ENCODE data around the gene NPIPA5.
"Not testable (repeated sequence)": the region's sequence is repeated elsewhere in the genome, so short reads cannot be mapped to it uniquely, and the experiment has no call there.

Gene NPIPA5

GRCh38 chr16:15389916-15390315 is 11.8 kb upstream of the NPIPA5 start:
- not testable (repeated sequence) for DNase-seq (ENCODE audit: low spot score)

DNA sequence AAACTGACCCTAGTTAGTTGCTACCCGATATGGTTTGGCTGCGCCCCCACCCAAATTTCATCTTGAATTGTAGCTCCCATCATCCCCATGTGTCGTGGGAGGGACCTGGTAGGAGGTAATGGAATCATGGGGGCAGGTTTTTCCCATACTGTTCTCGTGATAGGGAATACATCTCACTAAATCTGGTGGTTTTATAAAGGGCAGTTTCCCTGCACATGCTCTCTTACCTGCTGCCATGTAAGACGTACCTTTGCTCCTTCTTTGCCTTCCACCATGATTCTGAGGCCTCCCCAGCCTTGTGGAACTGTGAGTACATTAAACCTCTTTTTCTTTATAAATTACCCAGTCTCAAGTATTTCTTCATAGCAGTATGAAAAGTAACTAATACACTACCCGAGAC is 10.0 kb upstream of the NPIPA5 start:
- DNase-seq (ENCODE audit: low spot score) = not testable (repeated sequence)

GRCh38 chr16:15382810-15383209 is 4.7 kb upstream of the NPIPA5 start:
- peak; percentile 20 for DNase-seq (ENCODE audit: low spot score)

GRCh38 chr16:15357495-15357894 is 20.6 kb downstream of the NPIPA5 start:
- not testable (repeated sequence) for DNase-seq (ENCODE audit: low spot score)

- not testable (repeated sequence) for DNase-seq (ENCODE audit: low spot score)
These were observed 23.2 kb downstream of the NPIPA5 start for GRCh38 chr16:15354846-15355245.

DNA sequence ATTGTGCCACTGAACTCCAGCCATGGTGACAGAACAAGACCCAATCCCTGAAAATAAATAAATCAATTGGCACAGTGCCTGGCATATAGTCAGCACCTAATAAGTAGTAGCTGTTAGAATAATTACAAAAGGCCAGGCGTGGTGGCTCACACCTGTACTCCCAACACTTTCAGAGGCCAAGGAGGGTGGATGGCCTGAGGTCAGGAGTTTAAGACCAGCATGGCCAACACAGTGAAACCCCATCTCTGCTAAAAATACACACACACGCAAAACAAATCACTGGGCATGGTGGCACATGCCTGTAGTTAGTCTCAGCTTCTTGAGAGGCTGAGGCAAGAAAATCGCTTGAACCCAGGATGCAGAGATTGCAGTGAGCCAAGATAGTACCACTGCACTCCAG is 25.2 kb downstream of the NPIPA5 start:
- DNase-seq (ENCODE audit: low spot score) = not testable (repeated sequence)

DNA sequence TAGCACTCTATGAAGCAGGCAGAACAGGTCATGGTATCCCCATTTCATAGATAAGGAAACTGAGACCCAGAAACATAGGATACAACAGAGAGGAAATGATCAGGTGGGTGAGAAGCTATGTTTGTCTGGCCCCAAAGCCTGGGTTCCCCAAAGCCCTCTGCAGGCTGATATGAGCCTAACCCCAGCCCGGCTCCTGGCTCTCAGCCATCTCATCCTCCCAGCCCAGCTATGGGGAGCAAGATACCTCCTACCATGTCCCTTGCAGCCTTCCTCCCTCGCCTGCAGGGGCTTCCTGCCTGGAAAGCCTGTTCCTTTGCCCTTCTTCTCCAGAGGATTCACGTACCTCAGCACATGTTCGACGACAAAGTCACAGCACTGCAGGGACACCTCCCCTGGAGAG is 26.3 kb downstream of the NPIPA5 start:
- DNase-seq (ENCODE audit: low spot score) = not testable (repeated sequence)

DNA sequence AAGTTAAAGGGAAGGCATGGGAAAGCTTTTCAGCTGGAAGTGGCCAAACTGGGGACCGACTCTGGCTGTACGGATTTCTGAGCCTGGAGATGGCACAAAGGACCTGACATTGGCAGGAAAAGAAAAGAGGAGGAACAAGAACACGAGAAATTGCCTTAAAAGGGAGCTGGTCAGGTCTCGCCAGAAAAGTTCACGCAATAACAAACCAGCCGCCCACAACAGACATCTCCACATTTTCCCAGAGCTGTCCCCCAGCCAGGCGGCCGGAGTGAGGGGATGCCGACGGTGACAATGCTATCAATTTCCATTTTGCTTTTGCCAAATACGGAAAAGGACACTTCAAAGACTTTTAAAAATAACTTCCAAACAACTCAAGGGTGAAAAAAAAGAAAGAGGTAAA is 26.8 kb downstream of the NPIPA5 start:
- DNase-seq (ENCODE audit: low spot score) = not testable (repeated sequence)

DNA sequence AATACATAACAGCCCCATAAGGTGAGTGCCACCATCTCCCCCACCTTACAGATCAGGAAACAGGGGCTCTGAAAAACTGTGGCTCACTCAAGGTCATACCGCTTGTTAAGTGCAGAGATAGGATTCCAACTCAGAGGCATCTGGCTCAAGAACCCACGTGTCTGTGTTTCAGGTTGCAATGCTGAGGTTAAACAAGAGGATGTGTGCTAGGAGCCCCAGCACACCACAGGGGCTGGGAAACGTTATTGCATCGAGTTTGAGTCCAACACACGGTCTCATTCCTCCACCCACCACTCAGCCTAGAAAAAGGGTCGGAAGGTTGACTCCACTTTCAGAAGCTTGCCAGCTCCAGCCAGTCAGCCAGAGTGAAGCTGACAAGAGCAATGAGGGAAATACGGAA is 29.4 kb downstream of the NPIPA5 start:
- DNase-seq (ENCODE audit: low spot score) = not testable (repeated sequence)

DNA sequence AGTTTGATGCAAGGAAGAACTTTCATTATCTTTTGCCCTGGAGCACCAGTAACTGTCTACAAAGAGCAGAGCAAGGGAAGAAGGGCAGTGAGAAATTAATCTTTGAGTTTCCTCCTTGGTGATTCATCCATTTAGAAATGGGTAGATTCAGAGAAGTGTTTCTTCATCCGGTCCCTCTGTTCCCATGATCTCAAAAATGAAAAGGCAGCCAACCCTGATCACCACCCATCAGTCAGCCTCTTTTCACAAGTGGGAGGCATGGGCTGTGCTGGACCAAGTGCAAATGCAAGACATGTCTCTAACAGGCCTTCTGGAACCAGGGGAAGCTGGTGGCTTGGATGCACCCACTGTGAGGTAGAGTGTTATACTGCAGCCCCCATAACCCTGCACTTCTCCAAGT is 35.8 kb downstream of the NPIPA5 start:
- not testable (repeated sequence) for DNase-seq (ENCODE audit: low spot score)

DNA sequence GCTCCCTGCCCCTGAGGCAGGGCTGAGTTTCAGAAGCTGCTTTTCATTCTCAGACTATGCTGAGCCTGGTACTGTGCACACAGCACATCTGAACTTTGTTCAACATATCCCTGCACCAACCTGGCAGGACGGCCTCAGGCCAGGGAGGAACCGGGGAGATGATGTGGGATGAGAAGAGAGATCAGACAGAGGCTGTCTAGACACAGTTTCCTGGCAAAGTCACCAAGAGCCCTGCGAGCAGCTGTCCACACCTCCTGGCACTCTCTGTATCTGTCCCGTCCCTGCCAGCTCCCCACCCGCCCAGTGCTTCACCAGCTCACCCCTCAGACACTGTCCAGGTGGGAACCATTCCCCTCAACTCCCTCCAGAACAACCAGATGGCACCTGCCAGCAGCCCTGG is 39.1 kb downstream of the NPIPA5 start:
- DNase-seq (ENCODE audit: low spot score) = not testable (repeated sequence)

GRCh38 chr16:15337974-15338605 is 40.0 kb downstream of the NPIPA5 start:
- DNase-seq (ENCODE audit: low spot score) = not testable (repeated sequence)

DNA sequence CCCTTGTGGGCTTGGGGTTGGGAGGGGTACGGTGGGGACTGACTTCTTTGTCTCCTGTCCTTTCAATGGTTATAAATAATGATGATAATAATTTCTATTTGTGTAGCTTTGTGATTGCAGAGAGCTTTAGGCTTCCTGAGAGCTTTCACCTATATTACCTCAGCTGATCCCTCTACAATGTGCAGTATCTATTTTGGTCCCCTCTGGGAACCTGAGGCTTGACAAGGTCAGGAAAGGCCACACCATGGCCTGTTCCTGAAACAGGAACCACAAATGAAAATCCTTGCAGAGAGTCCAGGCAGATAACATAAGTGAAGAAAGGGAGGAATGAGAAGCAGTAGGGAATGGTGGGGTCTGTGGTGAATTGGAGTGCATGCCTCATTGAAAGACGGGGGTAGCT is 42.5 kb downstream of the NPIPA5 start:
- DNase-seq (ENCODE audit: low spot score) = not testable (repeated sequence)

DNA sequence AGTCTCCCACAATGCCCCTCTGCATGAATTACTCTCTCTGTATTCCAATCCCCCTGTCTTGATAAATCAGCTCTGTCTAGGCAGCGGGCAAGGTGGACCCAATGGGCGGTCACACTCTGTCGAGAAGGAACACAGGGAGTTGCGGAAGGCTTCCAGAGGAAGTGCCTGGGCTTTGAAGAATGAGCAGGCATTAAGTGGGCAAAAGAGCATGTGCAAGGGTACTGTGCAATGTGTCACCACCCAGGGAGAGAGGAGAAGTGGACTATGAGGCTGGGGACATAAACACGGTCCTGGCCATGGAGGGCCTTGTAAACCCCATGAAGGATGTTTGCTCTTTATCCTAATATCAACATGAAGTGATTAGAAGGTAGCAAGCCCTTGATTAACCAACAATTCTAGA is 44.1 kb downstream of the NPIPA5 start:
- not testable (repeated sequence) for DNase-seq (ENCODE audit: low spot score)

DNA sequence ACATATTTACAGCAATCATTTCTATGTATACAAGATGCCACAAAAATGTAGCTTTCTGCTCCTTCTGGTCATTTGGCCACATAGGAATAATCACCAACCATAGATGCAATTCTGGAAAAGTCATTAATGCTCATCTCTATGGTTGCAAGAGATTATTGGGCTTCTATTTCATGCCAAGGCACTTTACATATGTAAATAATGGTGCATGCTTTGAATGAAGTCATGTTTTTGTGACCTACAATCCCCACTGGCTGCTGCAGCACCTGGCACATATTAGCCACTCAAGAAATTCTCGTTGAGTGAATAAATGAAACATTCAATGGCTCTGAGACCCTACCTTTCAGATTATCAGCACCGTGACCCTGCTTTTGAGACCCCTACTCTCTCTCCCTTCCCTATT is 47.1 kb downstream of the NPIPA5 start:
- not testable (repeated sequence) for DNase-seq (ENCODE audit: low spot score)

GRCh38 chr16:15324954-15325353 is 53.1 kb downstream of the NPIPA5 start:
- DNase-seq (ENCODE audit: low spot score) = not testable (repeated sequence)

GRCh38 chr16:15323373-15323772 is 54.7 kb downstream of the NPIPA5 start:
- DNase-seq (ENCODE audit: low spot score) = not testable (repeated sequence)

- not testable (repeated sequence) for DNase-seq (ENCODE audit: low spot score)
These were observed 56.9 kb downstream of the NPIPA5 start for GRCh38 chr16:15321221-15321620.

DNA sequence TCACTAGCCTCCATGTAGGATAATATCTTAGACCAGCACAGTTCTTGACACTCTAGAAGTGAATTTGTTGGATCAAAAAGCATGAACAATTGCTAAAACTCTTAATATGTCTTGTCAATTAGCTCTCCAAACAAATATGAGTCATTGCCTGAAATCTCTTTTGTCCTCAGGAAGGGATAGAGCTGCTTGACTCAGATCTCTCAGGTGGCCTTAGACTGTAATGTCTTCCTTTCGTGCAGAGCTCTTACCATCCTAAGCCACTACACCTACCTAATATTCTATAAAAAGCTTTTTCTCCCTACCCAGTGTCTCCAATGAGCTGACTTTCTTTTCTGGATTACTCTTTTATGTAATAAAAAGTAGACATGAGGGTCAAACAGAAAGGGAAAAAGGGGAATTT is 63.5 kb downstream of the NPIPA5 start:
- not testable (repeated sequence) for DNase-seq (ENCODE audit: low spot score)

Measured in SW480 (cell line).